Lung (tissue), 12 donors: ENCODE data around the gene CRYGB. TPM values are rescaled to one million over a fixed set of nuclear protein-coding genes. Genes with fewer than 3 reads are reported as not detected.

Experiments
- ATAC-seq: fragments of 200-7000 bp; cut with Tn5 transposase; one replicate; pipeline ENCODE4 v1.9.1; 2020; ENCODE audit warnings: moderate number of reproducible peaks; ENCODE audit not compliant: insufficient read depth, low FRiP score
- DNase-seq, 3 donors: peaks; one replicate each; pipeline ENCODE4 v3.0.0-alpha.2; 2013 to 2017
- H3K27ac ChIP-seq, 2 donors: one replicate each; pipeline ENCODE4 v1.5.1; 2013; ENCODE audit warnings: mild to moderate bottlenecking in 2 of 2, moderate library complexity in 2 of 2, control low read depth in 1 of 2, inconsistent platforms in 1 of 2, low read depth in 1 of 2, low read length in 1 of 2
- H3K27me3 ChIP-seq, 3 donors: one replicate each; pipeline ENCODE4 v1.5.1; 2013; ENCODE audit warnings: low read length in 2 of 3; ENCODE audit not compliant: control insufficient read depth in 3 of 3, insufficient read depth in 3 of 3
- H3K36me3 ChIP-seq, 4 donors: one replicate each; pipeline ENCODE4 v1.5.1; 2013; ENCODE audit warnings: low read length in 4 of 4, mild to moderate bottlenecking in 1 of 4, moderate library complexity in 1 of 4; ENCODE audit not compliant: control insufficient read depth in 4 of 4, insufficient read depth in 4 of 4
- H3K4me1 ChIP-seq, 5 donors: one replicate each; pipeline ENCODE4 v1.5.1; 2013; ENCODE audit warnings: low read length in 5 of 5, mild to moderate bottlenecking in 2 of 5, moderate library complexity in 1 of 5; ENCODE audit not compliant: control insufficient read depth in 5 of 5, insufficient read depth in 5 of 5
- H3K4me3 ChIP-seq: one replicate; pipeline ENCODE4 v1.5.1; 2013; ENCODE audit warnings: mild to moderate bottlenecking, control low read depth, moderate library complexity
- H3K9ac ChIP-seq, 2 donors: one replicate each; pipeline ENCODE4 v1.5.1; 2013; ENCODE audit warnings: low read length in 2 of 2, control low read depth in 1 of 2; ENCODE audit not compliant: insufficient read depth in 1 of 2
- H3K9me3 ChIP-seq, 4 donors: one replicate each; pipeline ENCODE4 v1.5.1; 2013; ENCODE audit warnings: low read length in 3 of 4, mild to moderate bottlenecking in 1 of 4, moderate library complexity in 1 of 4; ENCODE audit not compliant: control insufficient read depth in 4 of 4, insufficient read depth in 3 of 4
- whole genome bisulfite sequencing, 2 donors: extraction: QIAGEN DNeasy Blood & Tissue Kit; methylation state at CpG; one replicate each; pipeline ENCODE4 v1.1.7; 2013; 5-methylcytosine and 5-hydroxymethylcytosine counted together
- polyA plus RNA-seq, 2 donors: library from polyadenylated mRNA; stranded (reverse); fragments of 200-250 nt; gene quantifications; one replicate each; pipeline ENCODE4 v1.2.1, GENCODE V29; 2013
- total RNA-seq, 2 donors: library from RNA; depleted of rRNA in 1 of 2; stranded (reverse); fragments of >200 nt in 1 of 2; gene quantifications; one replicate each; pipeline ENCODE4 v1.2.1, GENCODE V29; 2014 to 2021
- TF ChIP-seq, protein P1 (sequence below): IDR thresholded peaks from 2 replicates; pipeline ENCODE4 v1.5.1; 2012; ENCODE audit warnings: mild to moderate bottlenecking; ENCODE audit errors: control extremely low read depth, extremely low read depth
- donor health status: control.
- donor health status: control.
- donor health status: Bipolar disorder and iron deficiency.
- donor health status: healthy.
- donor health status: DM: yes; HTN: yes; CAD: no.

The CRYGB gene
- total and polyA plus RNA-seq, 4 donors = not detected

DNA sequence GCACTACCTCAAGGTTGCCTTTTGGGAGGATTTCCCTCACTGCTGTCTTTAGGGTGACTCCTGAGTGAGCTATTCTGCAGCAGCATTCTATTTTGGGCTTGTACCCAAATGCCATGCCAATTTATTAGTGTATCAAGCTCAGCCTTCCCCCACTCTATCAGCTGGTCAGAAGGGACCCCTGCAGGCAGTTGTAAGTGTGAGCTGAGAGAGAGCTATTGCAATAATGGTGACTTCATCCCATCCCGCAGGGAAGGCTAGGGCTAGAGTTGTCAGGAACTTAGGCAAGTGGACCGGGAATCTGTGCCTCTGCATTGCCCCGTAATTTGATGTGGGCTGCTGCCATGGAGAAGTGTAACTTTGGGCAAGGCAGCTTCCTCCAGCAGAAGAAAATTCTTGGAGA, 1.8 kb upstream of the CRYGB start:
- no peaks in the 10 kb centered on the region for H3K27me3 ChIP-seq
- TF ChIP-seq, protein P1, sequence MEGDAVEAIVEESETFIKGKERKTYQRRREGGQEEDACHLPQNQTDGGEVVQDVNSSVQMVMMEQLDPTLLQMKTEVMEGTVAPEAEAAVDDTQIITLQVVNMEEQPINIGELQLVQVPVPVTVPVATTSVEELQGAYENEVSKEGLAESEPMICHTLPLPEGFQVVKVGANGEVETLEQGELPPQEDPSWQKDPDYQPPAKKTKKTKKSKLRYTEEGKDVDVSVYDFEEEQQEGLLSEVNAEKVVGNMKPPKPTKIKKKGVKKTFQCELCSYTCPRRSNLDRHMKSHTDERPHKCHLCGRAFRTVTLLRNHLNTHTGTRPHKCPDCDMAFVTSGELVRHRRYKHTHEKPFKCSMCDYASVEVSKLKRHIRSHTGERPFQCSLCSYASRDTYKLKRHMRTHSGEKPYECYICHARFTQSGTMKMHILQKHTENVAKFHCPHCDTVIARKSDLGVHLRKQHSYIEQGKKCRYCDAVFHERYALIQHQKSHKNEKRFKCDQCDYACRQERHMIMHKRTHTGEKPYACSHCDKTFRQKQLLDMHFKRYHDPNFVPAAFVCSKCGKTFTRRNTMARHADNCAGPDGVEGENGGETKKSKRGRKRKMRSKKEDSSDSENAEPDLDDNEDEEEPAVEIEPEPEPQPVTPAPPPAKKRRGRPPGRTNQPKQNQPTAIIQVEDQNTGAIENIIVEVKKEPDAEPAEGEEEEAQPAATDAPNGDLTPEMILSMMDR = no peak
- no peak overlapping the region for H3K4me3 ChIP-seq
- DNase-seq (no peak), ATAC-seq (no peak)
- WGBS, 2 donors = 76 to 86% methylated on average over 3 of the region's 3 CpGs
- no peak overlapping the region for H3K9ac ChIP-seq
- H3K9me3 ChIP-seq = peaks cover 0 to 3% (median 0%) of the 10 kb centered on the region in 4 donors
- H3K27ac ChIP-seq = no peak overlapping the region
- no peaks in the 10 kb centered on the region for H3K36me3 ChIP-seq
- no peaks in the 10 kb centered on the region for H3K4me1 ChIP-seq

DNA sequence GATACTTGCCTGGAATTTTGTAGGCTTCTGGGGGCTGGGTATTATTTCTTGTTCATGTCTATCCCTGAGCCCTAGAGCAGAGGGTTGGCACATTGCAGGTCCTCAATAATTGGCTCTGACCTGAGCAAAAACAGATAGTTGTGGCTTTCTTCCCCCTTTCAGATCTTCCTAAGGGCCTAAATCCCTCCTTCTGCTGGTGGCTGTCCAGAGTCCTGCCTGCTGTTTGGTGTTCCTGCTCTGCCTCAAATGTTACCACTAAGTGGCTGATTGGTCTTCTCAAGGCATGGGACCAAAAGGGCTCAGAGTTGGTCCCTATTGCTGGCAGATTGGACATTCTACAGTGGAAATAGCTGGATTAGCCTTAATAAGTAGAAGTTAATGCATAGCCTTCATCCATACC, 1.1 kb upstream of the CRYGB start:
- ATAC-seq = no peak
- H3K36me3 ChIP-seq = no peaks in the 10 kb centered on the region
- H3K4me3 ChIP-seq = no peak overlapping the region
- no peaks in the 10 kb centered on the region for H3K27me3 ChIP-seq
- peaks cover 0 to 3% (median 0%) of the 10 kb centered on the region in 4 donors for H3K9me3 ChIP-seq
- no peak overlapping the region for H3K27ac ChIP-seq
- no peak overlapping the region for H3K9ac ChIP-seq
- no peaks in the 10 kb centered on the region for H3K4me1 ChIP-seq
- TF ChIP-seq, protein P1 = no peak
- DNase-seq = no peak

DNA sequence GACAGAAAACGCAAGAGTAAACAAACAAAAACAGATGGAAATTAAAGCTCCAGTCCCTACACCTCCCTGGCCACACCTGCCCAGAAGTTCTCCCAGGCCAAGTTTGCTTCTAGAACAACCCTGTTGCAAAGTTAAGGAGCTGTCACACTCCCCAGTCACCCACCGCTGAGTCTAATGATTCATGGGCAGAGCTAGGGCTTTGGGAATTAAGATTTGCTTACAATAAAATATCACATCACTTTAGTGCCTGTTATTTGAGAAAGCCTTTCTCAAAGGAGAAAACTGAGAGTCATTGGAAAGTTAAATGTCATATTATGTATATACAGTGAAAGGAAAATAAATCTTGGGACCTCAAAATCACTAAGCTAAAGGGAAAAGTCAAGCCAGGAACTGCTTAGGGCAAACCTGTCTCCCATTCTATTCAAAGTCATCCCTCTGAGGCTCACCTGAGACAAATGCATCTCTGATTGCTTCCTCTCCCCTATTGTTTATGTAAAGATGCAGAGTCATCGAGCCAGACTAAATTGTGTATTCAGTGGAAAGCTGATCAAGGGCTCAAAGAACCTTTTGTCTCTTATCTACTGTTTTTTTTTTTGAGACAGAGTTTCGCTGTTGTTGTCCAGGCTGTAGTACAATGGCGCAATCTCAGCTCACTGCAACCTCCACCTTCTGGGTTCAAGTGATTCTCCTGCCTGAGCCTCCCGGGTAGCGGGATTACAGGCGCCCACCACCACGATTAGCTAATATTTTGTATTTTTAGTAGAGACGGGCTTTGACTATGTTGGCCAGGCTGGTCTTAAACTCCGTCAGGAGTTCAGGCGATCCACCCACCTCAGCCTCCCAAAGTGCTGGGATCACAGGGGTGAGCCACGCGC, 2.8 kb downstream of the CRYGB start:
- Histone ChIP-seq H3K27me3 (no peaks in the 10 kb centered on the region), H3K9me3 (peaks cover 0 to 6% (median 0%) of the 10 kb centered on the region in 4 donors), H3K9ac (no peak overlapping the region), H3K36me3 (no peaks in the 10 kb centered on the region), H3K4me1 (no peaks in the 10 kb centered on the region), H3K27ac (no peak overlapping the region), H3K4me3 (no peak overlapping the region)
- 51 to 87% methylated on average over 12 to 14 of the region's 14 CpGs for WGBS, 2 donors
- TF ChIP-seq, protein P1 = no peak
- DNase-seq = no peak
- no peak for ATAC-seq
